ENCODE data around the gene ART1.
A peak's percentile ranks its signal among the peaks of the same experiment; 100 is the strongest.
"Not testable (repeated sequence)": the region's sequence is repeated elsewhere in the genome, so short reads cannot be mapped to it uniquely, and the experiment has no call there.

The ART1 gene, protein sequence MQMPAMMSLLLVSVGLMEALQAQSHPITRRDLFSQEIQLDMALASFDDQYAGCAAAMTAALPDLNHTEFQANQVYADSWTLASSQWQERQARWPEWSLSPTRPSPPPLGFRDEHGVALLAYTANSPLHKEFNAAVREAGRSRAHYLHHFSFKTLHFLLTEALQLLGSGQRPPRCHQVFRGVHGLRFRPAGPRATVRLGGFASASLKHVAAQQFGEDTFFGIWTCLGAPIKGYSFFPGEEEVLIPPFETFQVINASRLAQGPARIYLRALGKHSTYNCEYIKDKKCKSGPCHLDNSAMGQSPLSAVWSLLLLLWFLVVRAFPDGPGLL

DNA sequence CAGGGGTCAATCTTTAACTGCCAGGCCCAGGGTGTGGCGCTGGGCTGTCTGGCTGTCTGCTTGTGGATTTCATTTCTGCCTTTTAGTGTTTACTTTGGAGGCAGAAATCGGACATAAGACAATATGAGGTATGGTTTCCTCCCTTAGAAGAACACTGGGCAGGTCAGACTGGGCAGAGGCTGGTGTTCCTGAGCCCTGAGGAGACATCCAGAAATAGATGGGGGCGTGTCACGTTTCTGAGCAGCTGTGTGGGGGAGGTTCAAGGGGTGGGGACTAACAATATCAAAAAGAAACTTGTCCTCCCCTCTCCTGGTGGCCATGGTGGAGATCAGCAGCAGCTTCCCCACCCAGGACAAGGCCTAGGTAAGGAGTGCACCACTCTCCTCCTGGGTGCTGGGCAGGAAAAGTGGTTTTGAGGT is at the start of gene ART1:
Gene ART1 (plus strand): TSS at position 312 of the 419 bp plus-strand sequence. CDS start 14,086 bp downstream, outside the sequence.
- no peak for DNase-seq

DNA sequence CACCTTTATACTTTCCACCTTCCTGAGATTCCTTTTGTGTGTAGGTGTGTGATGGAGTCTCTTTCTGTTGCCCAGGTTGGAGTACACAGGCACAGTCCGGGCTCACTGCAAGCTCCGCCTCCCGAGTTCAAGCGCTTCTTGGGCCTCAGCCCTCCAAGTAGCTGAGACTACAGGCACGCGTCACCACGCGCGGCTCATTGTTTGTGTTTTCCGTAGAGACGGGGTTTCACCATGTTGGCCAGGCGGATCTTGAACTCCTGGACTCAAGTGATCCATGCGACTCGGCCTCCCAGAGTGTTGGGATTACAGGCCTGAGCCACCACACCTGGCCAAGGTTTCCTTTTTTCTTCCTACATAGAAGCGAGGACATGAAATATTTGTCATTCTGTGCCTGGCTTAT is 47.2 kb upstream of the ART1 start:
- not testable (repeated sequence) for DNase-seq

DNA sequence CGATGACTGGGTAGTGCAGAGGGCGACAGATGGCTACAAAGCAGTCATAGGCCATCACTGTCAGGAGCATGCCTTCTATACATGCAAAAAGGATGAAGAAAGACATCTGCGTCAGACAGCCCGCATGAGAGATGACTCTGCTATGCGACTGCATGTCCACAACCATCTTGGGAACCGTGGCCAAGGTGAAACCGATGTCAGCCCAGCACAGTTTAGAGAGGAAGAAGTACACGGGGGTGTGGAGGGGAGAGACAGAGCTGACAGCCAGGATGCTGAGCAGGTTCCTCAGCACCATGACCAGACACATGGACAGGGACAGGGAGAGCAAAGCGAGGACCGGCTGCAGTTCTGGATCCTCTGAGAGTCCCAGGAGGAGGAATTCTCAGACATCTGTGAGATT is 44.7 kb upstream of the ART1 start:
- not testable (repeated sequence) for DNase-seq

DNA sequence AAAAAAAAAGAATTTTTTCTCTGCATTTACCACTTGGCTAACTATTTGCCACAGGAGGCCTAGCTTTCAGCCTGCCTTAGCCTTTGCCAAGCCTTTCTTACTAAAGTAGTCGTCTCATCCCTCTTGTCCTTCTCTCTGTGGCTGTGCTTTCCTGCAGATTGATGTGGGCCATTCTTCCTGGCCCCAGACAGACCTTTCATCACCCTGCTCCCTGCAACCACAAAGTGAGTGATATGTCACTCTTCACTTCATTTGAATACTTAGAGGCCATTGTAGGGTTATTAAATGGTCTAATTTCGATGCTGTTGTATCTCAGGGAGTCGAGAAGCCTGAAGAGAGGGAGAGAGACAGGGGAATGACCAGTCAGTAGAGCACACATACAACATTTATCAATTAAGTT is 40.8 kb upstream of the ART1 start:
- DNase-seq, result no peak

- DNase-seq, result no peak
Observed at GRCh38 chr11:3605283-3605662, 39.7 kb upstream of the ART1 start.

DNA sequence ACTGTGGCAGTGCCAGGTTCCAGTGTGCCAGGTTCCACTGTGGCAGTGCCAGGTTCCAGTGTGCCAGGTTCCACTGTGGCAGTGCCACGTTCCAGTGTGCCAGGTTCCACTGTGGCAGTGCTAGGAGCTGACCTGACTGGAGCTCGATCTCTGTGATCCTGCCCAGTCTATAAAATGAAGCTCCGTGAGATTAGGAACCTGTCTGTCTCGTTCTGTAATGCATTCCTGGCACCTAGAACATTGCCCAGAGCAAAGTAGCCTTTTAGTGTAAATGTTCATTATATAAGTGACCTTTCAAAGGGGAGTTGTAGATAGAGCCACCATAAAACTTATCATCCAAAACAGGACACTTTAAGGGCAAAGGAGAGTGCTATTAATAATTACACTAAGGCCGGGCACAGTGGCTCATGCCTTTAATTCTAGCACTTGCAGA is 39.1 kb upstream of the ART1 start:
- no peak for DNase-seq

GRCh38 chr11:3609416-3610265 is 35.3 kb upstream of the ART1 start:
- peak; percentile 49 for DNase-seq

- DNase-seq, result no peak
Observed at GRCh38 chr11:3610846-3611245, 34.1 kb upstream of the ART1 start.

GRCh38 chr11:3611976-3612678 is 32.8 kb upstream of the ART1 start:
- no peak for DNase-seq

GRCh38 chr11:3613998-3614741 is 30.8 kb upstream of the ART1 start:
- no peak for DNase-seq

DNA sequence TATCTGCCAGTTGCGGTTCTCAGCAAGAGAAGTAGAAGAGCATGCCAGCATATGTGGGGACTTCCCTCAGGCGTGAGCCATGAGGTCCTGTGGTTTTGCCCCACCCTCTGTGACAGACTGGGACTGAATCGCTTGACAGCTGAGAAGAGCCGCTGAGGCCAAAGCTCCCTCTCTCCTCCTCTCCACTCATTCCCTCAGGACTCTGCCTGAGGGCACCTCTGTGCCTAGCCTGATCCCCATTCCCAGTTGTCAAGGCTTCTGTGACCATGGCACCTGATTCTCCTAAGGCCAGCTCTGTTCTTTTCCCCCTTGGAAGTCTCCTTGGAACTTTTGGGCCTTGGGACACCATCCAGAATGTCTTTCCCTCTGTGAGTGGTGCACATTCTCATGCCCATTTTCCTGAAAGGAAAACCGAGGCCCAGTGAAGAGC is 30.2 kb upstream of the ART1 start:
- peak; percentile 44 for DNase-seq

DNA sequence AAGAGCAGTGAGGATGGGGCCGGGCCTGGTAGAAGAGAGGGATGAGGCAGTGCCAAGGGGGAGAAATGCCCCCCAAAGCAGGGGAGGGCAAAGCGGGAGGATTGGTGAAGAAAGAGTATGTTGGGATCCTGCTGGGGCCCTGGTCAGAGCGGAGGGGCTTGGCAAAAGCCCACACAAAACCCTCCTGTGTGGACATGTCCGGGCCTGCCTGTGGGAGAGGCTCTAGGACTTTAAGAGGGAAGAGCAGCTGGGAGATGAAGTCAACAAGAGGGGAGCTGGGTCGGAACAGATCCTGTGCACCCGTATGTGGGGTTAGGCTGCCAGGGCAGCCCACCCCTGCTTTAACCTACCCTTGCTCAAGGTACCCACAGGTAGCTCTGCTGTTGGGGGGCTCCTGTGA is 28.9 kb upstream of the ART1 start:
- no peak for DNase-seq

DNA sequence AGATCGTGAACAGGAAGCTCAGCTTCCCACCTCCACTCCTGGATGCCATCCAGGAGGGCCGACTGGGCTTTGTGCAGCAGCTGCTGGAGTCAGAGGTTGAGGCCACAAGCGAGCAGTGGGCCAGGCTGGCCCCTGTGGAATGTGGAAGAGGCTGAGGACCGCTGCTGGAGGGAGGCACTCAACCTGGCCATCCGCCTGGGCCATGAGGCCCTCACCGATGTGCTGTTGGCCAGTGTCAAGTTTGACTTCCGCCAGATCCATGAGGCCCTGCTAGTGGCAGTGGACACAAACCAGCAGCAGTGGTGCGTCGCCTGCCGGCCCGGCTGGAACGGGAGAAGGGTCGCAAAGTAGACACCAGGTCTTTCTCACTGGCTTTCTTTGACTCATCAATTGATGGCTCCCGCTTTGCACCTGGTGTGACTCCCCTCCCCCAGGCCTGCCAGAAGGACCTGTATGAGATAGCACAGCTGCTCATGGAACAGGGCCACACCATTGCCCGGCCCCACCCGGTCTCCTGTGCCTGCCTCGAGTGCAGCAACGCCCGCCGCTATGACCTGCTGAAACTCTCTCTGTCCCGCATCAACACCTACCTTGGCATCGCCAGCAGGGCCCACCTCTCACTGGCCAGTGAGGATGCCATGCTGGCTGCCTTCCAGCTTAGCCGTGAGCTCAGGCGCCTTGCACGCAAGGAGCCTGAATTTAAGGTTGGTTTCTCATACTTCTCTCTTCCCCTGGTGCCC is 28.0 kb upstream of the ART1 start:
- DNase-seq, result no peak

DNA sequence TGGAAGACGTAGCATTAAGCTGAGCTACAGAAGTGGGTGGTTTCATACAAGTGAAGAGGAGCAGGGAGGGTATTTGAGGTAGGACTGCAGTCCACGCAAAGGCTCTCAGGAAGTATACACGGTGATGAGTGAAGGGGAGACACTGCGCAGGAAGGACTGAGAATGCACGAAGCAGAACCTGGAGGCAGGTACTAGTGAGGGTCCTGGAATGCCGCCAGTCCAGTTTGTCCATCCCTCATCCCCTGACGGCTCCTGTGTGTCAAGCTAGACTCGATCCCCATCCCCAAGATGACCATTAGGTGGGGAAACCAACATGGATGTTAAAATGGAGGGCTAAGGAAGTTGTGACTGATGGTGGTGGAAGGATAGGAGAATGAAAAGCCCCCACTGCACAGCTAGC is 26.9 kb upstream of the ART1 start:
- no peak for DNase-seq

- DNase-seq, result no peak
Observed at GRCh38 chr11:3622521-3622920, 22.4 kb upstream of the ART1 start.

GRCh38 chr11:3623121-3623520 is 21.8 kb upstream of the ART1 start:
- no peak for DNase-seq

GRCh38 chr11:3623767-3624458 is 21.0 kb upstream of the ART1 start:
- no peak for DNase-seq

DNA sequence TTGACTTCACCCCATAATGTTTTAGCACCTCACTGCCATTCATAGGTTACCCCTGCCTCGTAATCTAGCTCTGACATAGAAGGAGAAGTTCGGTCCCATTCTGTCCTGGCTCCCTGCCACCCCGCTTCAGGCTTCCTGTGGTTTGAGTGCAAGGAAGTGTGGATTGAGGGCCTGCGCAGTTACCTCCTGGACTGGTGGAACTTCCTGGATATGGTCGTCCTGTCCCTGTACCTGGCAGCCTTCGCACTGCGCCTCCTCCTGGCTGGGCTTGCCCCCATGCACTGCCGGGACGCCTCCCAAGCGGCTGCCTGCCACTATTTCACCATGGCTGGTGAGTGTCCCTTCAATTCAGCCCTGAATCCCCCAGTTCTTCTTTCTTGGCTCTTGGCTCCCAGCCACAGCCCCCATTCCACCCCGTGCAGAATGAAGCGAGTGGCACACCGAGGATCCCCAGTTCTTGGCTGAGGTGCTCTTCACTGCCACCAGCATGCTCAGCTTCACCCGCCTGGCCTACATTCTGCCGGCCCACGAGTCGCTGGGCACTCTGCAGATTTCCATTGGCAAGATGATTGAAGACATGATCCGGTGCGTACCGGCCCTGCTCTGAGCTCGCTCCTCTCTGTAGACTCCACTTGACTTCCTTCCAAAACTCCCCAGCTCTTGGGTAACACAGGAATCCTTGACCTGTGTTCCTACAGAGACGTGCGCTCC is 18.5 kb upstream of the ART1 start:
- no peak for DNase-seq

DNA sequence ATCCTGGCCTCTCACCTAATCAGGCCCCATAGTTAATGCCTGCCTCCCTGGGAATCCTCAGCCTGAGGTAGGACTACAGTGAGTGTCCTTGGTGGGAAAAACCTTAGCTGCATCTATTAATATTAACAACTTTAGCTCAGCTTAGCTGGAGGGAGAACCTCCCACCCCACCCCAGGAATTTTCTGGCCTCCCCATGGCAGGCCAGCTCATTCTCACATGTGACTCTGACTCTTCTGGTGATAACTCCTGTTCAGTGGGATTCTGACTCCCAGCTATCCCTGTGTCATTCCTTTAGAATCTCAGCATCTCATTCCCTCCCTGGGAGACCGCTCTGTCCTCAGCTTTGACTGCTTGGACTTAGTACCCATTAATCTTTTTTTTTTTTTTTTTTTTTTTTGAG is 17.6 kb upstream of the ART1 start:
- no peak for DNase-seq

DNA sequence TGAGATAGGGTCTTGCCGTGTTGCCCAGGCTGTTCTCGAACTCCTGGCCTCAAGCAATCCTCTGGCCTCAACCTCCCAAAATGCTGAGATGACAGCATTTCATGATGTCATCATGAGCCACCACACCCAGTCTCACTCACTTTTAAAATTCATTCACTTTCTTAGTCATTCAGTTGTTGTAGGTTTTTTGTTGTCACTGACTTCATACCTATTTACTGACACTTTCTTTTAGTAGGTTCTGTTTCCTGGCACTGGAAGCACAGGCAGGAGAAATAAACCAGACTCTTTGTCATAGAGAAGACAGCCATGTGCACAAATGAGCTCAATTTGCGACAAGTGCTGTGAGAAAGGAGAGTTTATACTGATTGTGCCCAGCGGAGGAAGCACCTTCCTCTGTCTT is 13.6 kb upstream of the ART1 start:
- no peak for DNase-seq
